Activated B cell treated with CpG ODN at 0.5 μM for 24 hours (primary cell): ENCODE results near the gene SPEM1. TPM values are rescaled to one million over a fixed set of nuclear protein-coding genes. Genes with fewer than 3 reads are reported as not detected.

Experiments
- ATAC-seq: fragments of 200-7000 bp; cut with Tn5 transposase; one replicate; pipeline ENCODE4 v1.10.0; 2021; ENCODE audit warnings: low read depth, mild to moderate bottlenecking, moderate library complexity
- CTCF ChIA-PET: fragments of 350-600 bp; sonication (Branson Sonifier 250); formaldehyde crosslinking; loops from one replicate; lab custom pipeline; 2021; ENCODE audit warnings: antibody characterized with exemption; lab: Charles Lee
- POLR2A ChIA-PET: fragments of 350-600 bp; sonication (Branson Sonifier 250); formaldehyde crosslinking; loops from one replicate; lab custom pipeline; 2021; ENCODE audit warnings: antibody characterized with exemption; lab: Charles Lee
- DNase-seq: peaks from one replicate; pipeline ENCODE4 v3.0.0; 2022
- H3K27ac Mint-ChIP-seq: one replicate; pipeline ENCODE4 v1.8.0; 2020; ENCODE audit warnings: mixed read lengths
- H3K27me3 Mint-ChIP-seq: one replicate; pipeline ENCODE4 v1.8.0; 2021; ENCODE audit warnings: mixed read lengths
- H3K36me3 Mint-ChIP-seq: one replicate; pipeline ENCODE4 v1.8.0; 2021; ENCODE audit warnings: low read depth, mixed read lengths
- H3K4me1 Mint-ChIP-seq: one replicate; pipeline ENCODE4 v1.8.0; 2021; ENCODE audit warnings: mixed read lengths
- H3K4me3 Mint-ChIP-seq: one replicate; pipeline ENCODE4 v1.8.0; 2020; ENCODE audit warnings: mild to moderate bottlenecking, mixed read lengths
- H3K9me3 Mint-ChIP-seq: one replicate; pipeline ENCODE4 v1.8.0; 2020; ENCODE audit warnings: mixed read lengths
- CTCF ChIP-seq: fragments of 200-600 bp; IDR thresholded peaks from one replicate; pipeline ENCODE4 v1.8.0; 2022; ENCODE audit warnings: antibody characterized with exemption, mild to moderate bottlenecking
- intact Hi-C: fragments of 100-400 bp; cut with micrococcal nuclease; formaldehyde crosslinking; loops from one replicate; pipeline ENCODE4 v1.15.1; 2024
- total RNA-seq: library from RNA; stranded (reverse); gene quantifications from 2 replicates; pipeline ENCODE4 v1.2.3, GENCODE V29; 2022

The SPEM1 gene
- total RNA-seq, 1 donor from 2014 or later: not detected

- POLR2A ChIA-PET: interaction anchor here (1.1 to 1.5 kb wide), 2 partner anchors 15 to 85 kb away, joined by 3 to 4 read pairs; partner anchors contain the start of gene POLR2A
- intact Hi-C loops: no loop called here
Measured at GRCh38 chr17:7398612-7399011, 21.5 kb upstream of the SPEM1 start.

GRCh38 chr17:7403043-7403726 lies 16.9 kb upstream of the SPEM1 start:
- ChIA-PET CTCF (interaction anchor here (1.2 to 1.6 kb wide), 2 partner anchors 32 to 34 kb away, joined by 3 to 9 read pairs; partner anchors contain the start of gene TMEM102), POLR2A (interaction anchor here (0.5 to 2.9 kb wide), 22 partner anchors 10 to 1036 kb away, joined by 3 to 40 read pairs (median 6); partner anchors contain the start of genes FXR2, PLSCR3, POLR2A and SLC35G6)
- Mint-ChIP-seq H3K4me1 (peaks cover 19% of the 10 kb centered on the region), H3K27me3 (peaks cover 9% of the 10 kb centered on the region), H3K4me3 (peak overlapping the region; percentile 97), H3K36me3 (peaks cover 10% of the 10 kb centered on the region), H3K27ac (peak overlapping the region; percentile 94), H3K9me3 (no peaks in the 10 kb centered on the region)
- intact Hi-C loops: no loop called here
- TF ChIP-seq CTCF: no peak
- DNase-seq: no peak
- no peak for ATAC-seq

More at GRCh38 chr17:7398612-7399011, 21.5 kb upstream of the SPEM1 start:
- Mint-ChIP-seq H3K27ac (no peak overlapping the region), H3K4me1 (peaks cover 18% of the 10 kb centered on the region), H3K9me3 (no peaks in the 10 kb centered on the region), H3K36me3 (peaks cover 7% of the 10 kb centered on the region), H3K4me3 (no peak overlapping the region), H3K27me3 (no peaks in the 10 kb centered on the region)
- ATAC-seq (no peak), DNase-seq (no peak)
- TF ChIP-seq CTCF: no peak
- CTCF ChIA-PET: no interaction called here

GRCh38 chr17:7403727-7403976 lies 16.5 kb upstream of the SPEM1 start:
- intact Hi-C loops: no loop called here
- H3K27ac Mint-ChIP-seq: peak overlapping the region; percentile 94
- peaks cover 16% of the 10 kb centered on the region for H3K4me1 Mint-ChIP-seq
- peak overlapping the region; percentile 97 for H3K4me3 Mint-ChIP-seq
- POLR2A ChIA-PET: interaction anchor here (0.5 to 2.9 kb wide), 33 partner anchors 8 to 770 kb away, joined by 3 to 40 read pairs (median 5); partner anchors contain the start of genes ACAP1, FXR2, GPS2 and MPDU1
- CTCF ChIA-PET: interaction anchor here (1.0 to 1.6 kb wide), 3 partner anchors 32 to 48 kb away, joined by 3 to 9 read pairs (median 3); partner anchors contain the start of gene TMEM102
- ATAC-seq (no peak), DNase-seq (no peak)
- no peaks in the 10 kb centered on the region for H3K9me3 Mint-ChIP-seq
- peaks cover 10% of the 10 kb centered on the region for H3K36me3 Mint-ChIP-seq
- TF ChIP-seq CTCF: no peak
- H3K27me3 Mint-ChIP-seq: peaks cover 9% of the 10 kb centered on the region

GRCh38 chr17:7403977-7404736 lies 16.0 kb upstream of the SPEM1 start, which contains the start of gene TMEM256:
TMEM256 (minus strand) TSS chr17:7404097; CDS start chr17:7404084, 13 bp downstream.
- Mint-ChIP-seq H3K36me3 (peaks cover 10% of the 10 kb centered on the region), H3K4me3 (peak within 1 kb of the TSS; percentile 97), H3K27me3 (peaks cover 12% of the 10 kb centered on the region), H3K27ac (peak within 1 kb of the TSS; percentile 94), H3K4me1 (peaks cover 16% of the 10 kb centered on the region), H3K9me3 (no peaks in the 10 kb centered on the region)
- ChIA-PET POLR2A (interaction anchor here (0.5 to 2.9 kb wide), 37 partner anchors 8 to 769 kb away, joined by 3 to 40 read pairs (median 5); partner anchors contain the start of genes ACAP1, FGF11, FXR2 and GPS2), CTCF (interaction anchor here (1.0 to 1.6 kb wide), 4 partner anchors 10 to 48 kb away, joined by 3 to 9 read pairs (median 3); partner anchors contain the start of genes PLSCR3 and TMEM102)
- no peak for TF ChIP-seq CTCF
- intact Hi-C loops: loop anchor here (1.0 kb wide), 7 partner anchors 10 to 97 kb away; partner anchors contain the start of genes EIF5A, KCTD11, PLSCR3 and POLR2A
- peak; percentile 82 for DNase-seq
- peak; percentile 89 for ATAC-seq
